UCSD-AML1 (cell line): ENCODE results near the gene SLC23A2.
"Not testable (repeated sequence)": the region's sequence is repeated elsewhere in the genome, so short reads cannot be mapped to it uniquely, and the experiment has no call there.

Source experiments
- DNase-seq: peaks from one replicate; lab custom pipeline; 2025; ENCODE audit not compliant: unreplicated experiment; lab: John Stamatoyannopoulos, UW

The SLC23A2 gene

DNA sequence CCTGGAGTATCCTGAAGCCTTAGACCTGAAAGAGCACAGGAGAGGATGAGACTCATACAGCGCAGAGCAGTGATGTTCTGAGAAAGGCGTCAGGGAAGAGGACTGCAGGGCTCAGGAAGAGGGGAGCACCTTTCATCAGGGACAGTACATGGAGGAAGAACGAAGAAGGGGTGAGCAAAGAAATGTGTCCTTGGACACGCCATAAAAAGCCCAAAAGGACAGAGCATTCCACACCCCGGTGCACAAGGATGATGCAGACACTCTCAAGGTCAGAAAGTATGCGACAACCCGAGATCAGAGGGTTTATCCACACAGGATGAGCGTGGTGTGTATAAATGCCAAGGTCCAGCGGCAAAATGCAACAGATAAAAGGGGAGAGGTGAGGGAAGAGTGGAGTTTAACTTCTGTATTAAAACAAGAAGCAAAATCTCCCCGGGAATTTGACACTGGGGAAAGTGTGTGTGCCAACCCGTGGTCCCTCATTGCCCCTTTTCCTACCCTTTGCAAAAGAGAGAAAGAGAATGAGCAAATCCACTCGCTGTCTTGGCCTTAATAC is 64.4 kb downstream of the SLC23A2 start:
- no peak for DNase-seq

DNA sequence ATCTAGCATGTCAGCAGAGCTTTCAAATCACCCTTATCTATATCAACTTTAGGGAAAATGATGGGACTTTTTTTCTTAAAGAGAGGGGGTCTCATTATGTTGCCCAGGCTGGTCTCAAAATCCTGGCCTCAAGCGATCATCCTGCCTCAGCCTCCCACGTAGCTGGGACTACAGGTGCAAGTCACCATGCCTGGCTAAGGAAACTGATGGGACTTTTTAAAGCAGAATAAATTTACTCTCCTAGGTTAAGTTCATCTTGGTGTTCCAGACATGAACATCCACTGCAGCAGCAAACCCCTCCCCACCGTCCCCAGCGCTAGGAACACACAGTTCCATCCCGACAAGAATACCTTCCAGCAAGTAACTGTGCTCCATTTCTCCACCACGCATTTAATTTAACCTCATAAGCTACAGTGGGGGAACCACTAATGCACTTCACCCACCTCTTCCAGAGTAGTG is 64.9 kb downstream of the SLC23A2 start:
- DNase-seq: no peak

DNA sequence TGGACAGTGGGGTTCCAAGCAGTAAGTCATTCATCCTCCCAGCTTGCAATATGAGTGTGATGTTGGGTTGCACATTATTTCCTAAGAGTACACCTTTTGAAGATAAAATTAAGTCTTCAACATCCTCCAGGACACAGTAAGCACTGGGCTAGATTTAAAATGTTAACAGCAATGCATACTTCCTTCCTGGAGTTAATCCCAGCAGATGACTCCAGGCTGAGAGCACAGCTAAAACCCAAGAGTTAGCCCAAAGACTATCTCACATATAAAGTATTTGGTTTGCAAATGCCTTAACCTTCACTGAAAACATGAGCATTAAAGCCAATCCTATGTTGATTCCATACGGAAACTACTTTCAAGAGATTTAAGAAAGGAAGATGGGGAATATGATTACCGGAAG is 69.2 kb downstream of the SLC23A2 start:
- no peak for DNase-seq

DNA sequence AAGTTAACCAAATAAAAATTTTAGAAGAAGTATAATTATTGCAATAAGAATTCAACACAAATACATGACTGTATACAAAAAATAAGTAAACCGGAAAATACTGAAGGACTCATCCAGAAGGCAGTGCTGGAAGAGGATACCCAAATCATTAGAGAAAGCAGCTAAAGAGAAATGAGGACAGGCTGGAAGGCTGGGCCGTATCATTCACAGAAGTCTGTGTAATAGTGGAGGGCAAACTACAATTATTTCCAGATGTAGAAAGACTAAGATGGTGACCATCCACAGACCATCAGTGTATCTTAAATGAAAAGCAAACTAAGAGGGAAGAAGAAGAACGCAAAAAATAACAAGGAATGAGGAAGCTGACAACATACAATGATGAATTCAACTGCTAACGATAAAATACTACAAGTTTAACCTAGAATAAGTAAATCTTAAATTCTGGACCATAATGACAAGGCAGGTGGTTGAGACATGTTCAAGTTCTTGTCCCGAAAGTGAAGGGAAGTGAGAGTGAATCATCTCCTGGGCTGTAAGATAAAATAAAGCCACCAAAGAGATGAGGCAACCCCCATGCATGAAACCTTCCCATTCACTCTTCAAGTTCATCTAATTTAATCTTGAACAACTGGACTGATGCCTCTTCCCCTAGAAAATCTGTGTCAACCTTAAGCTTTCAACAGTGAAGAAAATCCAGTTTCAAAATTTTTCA is 71.5 kb downstream of the SLC23A2 start:
- DNase-seq: no peak

DNA sequence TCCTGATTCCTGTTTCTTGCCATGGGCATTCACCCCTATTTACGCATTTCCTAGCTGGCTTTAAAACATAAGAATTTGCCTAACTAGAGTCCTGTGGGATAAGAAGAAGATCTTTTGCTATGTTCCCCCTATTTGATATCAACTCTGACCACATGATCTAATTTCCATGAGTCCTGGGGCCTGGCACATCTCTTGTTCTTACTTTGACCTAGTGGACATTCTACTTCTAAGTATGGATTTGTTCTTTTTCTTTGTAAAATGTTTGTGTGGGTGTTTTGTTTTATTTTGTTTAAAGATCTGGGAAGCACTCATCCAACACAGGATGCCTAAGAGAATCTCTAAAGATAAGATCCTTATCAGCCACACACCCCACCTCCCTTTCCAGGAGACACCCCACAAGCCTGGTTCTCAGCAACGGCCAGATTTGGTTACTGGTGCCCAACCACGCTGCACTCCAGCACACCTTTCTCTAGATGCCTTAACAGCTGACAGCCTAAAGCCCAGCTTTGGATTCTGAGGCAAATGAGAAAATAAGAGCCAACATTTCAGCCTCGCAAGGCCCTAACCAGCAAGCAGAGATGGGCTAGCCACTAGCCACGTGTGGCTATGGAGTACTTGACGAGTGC is 74.7 kb downstream of the SLC23A2 start:
- no peak for DNase-seq

DNA sequence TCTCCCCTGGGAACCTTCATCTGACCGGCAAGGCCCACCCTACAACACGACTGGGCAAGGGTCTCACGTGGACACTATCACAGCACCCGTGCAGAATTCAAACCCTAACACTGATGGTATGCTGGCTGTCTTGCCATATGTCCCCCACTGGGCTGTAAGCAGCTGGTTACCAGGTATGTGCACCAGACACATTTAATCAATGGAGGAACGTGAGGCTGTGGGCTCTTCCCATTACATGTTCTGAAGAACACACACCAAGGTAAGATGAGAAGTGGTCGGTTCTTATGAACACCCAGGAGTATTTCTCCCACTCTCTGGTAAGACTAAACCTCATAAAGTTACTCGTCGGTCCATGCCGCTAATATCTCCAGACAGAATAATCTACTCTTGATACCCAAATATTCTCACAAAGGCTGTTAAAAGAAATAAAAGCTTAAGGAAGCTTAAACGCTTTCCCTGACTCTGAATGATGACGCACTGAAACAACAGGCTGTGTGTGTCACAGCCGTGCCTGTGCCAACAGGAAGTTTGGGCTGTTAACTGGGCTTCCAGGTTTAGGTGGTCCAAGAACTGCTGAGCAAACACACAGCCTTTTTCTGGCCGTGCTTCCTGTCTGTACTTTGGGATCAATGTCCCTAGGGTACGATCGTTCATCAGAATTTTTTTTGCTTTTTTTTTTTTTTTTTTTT is 75.3 kb downstream of the SLC23A2 start:
- no peak for DNase-seq

DNA sequence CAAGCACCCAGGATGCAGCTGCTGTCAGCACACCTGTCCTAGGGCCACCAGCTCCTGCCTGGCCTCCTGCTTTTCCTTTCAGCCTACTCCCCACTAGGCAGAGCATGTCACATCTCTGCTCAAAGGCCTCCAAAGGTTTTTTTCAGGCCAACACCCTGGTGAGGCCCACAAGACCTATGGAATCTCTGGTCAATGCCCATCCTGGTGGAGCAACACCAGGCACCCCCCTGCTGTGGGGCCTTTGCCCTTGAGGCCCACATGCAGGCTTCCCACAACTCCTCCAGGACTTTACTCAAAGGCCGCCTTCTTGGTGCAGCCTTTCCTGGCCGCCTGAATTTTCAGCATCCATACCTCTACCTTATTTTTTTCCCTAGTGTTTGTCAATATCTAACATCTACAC is 76.9 kb downstream of the SLC23A2 start:
- no peak for DNase-seq

DNA sequence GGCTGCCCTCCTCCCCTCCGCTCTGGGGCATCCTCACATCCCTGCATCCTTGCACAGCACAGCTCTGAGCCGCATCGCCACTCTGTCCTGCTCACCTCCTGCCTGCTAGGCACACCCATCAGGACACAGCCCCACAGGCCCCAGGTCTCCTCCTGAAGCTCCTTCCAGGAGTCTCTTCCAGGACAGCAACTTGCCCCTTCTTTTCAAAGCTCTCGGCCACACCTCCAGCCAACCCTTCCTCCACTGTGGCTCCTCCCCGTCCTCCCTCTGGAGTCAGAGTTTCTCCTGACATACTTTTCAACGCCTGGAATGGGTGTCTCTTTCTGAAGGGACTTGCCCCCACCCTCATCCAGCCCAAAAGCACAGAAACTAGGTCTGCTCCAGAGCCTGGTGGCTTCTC is 77.3 kb downstream of the SLC23A2 start:
- DNase-seq: no peak

DNA sequence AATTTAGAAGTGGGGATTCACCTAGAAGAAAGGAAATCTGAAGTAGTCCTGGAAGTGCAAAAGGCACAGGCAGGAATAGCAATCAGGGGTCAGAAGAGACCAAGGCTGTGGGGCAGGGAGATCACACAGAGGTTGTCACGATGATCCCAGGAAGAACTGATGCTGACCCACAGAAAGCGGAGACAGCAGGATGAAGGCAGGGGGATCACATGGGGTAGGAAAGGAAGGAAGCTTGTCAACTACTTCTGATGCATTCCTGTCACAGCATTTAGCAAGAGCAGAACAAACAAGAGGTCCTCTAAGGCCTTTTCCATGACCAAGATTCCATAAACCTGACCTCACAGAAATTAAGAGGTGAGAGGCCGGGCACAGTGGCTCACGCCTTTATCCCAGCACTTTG is 79.1 kb downstream of the SLC23A2 start:
- DNase-seq: no peak

DNA sequence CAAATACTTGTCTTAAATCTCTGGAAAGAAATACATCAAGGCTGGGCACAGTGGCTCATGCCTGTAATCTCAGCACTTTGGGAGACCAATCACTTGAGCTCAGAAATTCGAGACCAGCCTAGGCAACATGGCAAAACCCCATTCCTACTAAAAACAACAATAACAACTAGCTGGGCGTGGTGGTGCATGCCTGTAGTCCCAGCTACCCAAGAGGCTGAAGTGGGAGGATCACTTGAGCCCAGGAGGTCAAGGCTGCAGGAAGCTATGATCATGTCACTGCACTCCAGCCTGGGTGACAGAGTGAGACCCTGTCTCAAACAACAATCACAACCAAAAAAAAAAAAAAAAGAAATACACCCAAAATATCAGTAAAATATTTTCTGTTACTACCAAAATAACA is 80.0 kb downstream of the SLC23A2 start:
- DNase-seq: not testable (repeated sequence)

DNA sequence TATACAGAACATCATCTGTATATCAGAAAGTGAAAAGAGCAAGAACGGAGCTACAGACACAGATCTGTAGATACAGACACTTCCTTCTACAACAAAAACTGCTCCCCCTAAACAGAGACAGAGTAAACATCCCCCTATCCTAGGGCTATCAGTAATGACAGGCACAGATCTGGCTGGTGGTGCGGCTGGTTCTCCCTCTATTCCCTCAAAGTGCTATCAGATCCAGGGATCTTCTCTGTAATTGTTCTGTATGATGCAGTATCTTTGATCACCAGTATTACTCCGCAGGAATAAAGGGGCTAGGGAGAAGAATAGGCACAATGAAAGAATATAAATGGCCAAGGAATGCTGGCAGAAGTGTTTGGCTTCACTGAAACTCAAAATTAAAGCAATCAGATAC is 80.7 kb downstream of the SLC23A2 start:
- no peak for DNase-seq

DNA sequence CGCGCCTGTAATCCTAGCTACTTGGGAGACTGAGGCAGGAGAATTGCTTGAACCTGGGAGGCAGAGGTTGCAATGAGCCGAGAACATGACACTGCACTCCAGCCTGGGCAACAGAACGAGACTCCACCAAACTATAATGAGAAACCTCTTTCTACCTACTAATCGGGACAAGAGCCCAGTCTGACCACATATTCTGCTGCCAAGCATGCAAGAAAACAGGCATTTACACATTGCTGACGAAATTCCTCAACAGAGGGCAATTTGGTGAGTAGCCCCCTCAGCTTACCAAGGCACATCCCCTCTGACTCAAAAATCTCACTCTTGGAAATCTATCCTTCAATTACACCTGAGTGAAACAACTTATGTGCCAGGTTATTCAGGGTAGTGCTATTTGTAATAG is 81.2 kb downstream of the SLC23A2 start:
- no peak for DNase-seq

DNA sequence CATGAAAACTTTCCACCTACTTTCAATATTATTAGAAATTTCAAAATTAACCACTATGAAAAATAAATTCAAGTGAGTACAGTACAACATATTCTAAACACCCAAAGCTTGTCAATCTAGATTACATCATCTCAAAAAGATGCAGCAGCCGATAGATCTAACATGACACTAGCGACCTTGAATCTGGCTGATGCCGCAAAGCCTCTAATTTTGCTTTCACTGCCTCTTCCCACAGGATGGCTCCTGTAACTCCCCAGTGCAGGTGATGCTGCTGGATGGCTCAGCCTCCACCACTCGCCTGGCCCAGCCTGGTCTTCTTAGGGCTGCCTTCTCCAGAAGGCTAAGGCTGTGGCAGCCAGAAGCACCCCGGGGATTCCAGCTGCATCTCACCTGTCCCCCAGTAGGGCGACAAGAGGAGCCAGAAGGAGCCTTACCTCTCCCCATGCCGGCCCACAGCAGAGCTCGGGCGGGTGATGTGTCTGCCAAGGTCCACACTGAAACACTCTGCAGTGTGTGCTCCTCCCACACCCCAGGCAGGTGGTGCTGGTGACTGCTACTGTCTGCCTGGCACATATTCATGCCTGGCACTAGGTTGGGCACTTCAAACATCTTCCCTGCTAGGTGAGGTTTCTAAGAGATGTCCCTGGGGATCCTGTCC is 82.1 kb downstream of the SLC23A2 start:
- DNase-seq: no peak

DNA sequence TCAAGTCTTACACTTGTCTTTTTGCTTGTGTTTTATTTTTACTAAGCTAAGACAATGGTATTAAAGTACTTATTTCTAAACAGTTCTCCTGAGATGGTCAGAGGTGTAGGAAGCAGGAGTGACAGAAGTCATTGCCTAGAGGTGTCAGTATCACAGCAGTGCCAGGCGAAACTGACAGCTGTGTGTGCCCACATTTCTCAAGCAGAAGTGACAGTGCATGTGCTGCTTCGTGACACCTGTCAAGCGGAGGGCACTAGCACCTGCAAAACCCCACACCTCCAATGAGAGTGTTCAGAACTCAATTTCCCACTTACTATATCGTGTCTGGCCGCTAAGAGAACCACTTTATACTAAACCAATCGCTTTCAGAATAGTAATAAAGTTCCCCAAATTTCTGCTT is 82.8 kb downstream of the SLC23A2 start:
- DNase-seq: no peak

DNA sequence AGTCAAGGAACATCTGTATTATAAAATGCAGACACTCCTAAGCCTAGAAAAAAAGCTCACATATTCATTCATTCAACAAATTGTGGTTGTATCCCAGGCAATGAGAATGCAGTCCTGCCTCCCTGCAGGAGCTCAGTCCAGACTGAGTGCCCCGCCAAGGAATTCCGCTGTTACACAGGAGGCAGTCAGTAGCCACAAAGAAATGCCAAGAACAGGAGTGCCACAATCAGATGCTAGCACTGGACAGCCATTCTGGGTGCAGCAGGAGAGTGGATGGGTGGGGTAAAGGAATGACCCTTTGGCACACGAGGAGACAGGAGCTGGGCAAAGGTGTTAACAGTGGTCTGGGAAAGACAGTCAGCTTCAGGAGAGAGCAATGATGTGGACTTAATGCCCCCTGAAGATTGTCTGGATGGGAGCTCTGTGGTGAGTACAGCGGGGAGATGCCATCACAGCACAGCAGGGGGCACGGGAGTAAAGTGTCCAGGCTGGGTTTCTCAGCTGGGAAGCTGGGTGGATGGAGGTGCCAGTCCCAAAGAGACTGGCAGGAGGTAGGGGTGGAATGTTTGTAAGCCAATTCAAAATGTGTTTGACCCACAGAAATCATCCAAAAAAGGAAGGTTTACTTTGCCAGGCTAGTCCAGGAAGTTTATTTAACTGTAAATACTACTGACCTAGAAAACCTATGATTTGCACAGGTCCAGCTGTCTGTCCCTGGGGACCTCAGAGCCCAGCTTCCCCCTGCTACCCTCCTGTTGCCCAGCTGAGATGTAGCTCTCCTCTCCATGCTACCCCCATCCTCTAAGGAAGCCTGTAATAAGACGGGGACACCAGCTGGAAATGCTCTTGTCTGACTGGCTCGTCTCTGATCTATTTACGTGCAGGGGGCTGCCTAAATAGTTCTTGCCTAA is 84.1 kb downstream of the SLC23A2 start:
- DNase-seq: no peak

DNA sequence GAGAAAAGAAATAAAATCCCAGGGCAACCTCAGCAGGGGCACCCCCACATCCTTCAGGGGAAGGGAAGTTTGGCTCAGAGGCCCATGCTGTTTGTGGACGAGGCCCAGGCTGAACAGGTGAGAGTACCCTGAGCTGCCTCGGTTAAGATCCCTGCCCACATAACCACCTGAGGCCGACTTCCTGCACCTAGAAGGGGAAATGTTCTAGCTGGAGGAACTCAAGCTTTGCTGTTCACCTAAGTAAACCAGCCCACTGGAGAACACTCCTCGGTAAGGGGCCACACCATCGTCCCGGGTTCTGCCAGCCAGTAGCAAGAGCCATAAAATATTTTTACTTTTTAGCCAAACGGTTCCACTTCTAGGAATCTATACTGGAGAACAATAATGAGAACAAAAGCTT is 88.2 kb downstream of the SLC23A2 start:
- no peak for DNase-seq

DNA sequence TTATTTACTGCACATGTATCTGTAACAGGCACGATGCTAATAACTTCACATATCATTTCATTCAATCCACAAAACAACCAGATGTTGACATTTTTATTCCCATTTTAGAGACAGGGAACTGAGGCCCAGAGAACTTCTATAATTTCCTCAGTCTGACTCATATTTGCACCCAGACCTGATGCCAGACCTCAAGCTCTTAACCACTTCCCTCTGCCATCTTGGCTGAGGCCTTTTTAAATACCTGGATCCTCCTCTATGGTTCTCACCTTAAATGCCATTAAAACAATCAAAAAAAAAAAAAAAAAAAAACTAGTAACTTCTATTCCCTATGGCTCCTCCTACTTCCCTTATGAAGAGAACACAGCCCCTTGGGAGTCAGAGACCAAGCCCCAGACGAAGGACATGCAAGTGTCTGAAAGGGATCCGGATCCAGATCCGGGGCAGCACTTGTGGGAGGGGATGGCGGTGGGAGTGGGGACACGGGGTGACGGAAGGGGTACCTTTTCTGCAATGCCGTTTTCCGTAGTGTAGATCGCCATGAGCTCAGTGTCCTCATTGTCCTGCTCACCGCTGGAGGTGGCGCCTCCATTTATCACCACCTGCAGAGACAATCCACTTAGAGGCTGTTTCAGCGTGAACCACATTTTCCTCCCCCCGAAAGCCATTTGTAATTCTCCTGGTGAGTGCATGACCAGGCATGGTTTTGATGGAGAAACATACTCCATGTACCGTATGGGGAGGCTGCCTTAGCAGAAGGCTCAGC is 88.7 kb downstream of the SLC23A2 start:
- DNase-seq: no peak

DNA sequence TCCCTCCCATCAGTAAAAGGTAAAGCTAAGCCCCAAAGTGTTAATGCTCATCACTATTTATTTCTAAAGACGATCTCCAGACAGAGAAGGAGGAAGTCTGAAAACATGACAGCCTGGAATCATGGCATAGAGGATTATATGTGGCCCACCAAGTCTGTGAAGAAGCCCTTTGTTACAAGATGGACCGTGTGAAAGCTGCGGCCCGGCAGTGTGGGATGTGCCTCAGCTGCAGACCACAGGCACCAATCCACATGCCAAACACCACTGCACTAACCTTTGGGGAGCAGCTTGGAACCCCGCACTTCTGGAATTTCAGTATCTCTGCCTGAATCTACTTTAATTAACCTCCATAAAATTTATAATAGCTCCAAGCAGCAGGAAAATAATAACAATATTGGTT is 90.4 kb downstream of the SLC23A2 start:
- no peak for DNase-seq

DNA sequence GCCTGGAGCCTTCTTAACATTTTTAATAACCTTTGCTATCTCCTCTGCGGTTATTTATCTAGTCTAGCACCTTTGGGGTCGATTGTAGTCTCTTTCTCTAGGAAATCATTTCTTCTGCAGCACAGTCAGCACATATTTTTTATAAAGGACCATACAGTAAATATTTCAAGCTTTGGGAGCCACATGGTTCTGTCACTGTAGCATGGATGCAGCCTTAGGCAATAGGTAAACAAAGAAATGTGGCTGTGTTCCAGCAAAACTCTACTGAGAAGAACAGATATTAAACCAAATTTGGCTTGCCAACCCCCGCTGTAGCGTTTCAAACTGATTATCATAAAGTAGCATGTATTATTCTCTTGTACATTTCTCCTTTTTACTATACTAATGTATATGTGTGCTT is 95.7 kb downstream of the SLC23A2 start:
- DNase-seq: no peak

DNA sequence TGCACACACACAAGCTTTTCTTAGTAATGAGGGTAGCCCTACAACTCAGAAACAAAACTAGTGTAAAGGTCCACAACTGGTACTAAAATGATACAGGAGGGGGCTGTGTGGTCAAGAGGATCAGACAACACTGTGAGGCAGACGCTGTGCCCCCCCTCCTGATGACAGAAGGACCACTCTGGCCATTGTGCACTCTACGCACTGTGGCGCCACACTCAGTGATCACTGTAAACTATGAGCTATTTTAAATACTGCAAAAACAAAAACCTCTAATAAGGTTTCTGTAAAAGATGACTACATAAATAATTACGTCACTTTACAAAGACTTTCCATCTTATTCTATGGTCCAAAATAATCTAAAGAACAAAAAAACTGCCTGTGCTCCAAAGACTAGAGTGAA is 96.1 kb downstream of the SLC23A2 start:
- DNase-seq: no peak
